Iris pigment epithelial cell (primary cell): Measurements from ENCODE around the gene WDR73.
"Not testable (repeated sequence)": the region's sequence is repeated elsewhere in the genome, so short reads cannot be mapped to it uniquely, and the experiment has no call there.

ENCODE experiments used
- DNase-seq: peaks from one replicate; pipeline ENCODE4 v3.0.0-alpha.2; 2011; ENCODE audit warnings: low read depth

Gene WDR73

DNA sequence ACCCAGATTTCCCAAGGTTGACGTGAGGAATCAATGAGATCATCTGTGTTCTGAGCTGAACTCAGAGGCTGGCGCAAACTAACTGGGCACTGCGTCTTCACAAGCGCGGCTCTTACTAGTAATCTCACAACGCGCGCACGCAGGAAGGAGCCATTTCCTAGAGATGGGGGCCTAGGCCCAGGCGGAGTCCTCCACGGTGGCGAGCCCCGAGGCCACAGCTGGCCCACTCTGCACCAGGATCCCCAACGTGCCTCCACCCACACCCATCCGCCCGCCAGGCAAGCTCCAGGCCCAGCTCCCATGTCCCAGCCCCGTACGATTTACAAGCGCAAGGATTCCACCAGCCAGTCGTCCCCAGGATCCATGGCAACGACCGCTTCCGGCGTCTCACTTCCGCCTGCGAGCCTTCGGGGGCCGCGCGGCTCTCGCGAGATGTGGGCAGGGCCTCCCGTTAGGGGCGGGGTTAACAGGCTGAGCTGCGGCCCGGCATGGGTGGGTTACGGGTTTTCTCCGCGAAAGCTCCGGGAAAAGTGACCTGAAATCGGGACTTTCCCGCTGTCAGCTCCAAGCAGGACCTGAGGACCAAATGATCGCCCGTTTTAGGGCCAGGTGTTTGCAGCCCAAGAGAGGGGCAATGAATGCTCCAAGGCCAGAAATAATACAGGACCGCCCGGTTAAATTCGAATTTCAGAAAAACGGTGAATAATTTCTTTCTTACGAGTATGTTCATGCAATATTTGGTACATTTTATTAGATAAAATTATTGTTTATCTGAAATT lies at the start of gene WDR73:
TSS of gene WDR73 (minus strand) at position 374 of the 779 bp plus-strand sequence. CDS start at position 365, 9 bp downstream.
- peak; percentile 93 for DNase-seq

GRCh38 chr15:84703808-84704207 lies 49.7 kb upstream of the WDR73 start:
- no peak for DNase-seq

GRCh38 chr15:84702961-84703482 lies 48.9 kb upstream of the WDR73 start:
- DNase-seq, result peak; percentile 56

GRCh38 chr15:84699538-84700191 lies 45.6 kb upstream of the WDR73 start:
- DNase-seq, result no peak

GRCh38 chr15:84697236-84697990 lies 43.3 kb upstream of the WDR73 start:
- DNase-seq, result no peak

DNA sequence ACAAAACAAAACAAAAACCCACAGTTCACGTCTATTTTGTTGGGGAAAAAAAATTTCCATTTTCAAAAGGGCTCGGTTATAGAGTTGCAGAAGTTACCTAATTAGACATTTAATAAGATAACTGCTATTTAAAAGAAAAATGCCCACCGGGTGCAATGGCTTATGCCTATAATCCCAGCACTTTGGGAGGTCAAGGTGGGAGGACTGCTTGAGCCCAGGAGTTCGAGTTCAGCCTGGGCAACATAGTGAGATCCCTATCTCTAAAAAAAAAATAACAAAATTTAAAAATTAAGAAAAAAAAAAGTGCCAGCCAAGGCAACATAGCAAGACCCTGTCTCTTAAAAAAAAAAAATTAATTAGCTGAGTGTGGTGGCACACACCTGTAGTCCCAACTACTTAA lies 42.7 kb upstream of the WDR73 start:
- no peak for DNase-seq

DNA sequence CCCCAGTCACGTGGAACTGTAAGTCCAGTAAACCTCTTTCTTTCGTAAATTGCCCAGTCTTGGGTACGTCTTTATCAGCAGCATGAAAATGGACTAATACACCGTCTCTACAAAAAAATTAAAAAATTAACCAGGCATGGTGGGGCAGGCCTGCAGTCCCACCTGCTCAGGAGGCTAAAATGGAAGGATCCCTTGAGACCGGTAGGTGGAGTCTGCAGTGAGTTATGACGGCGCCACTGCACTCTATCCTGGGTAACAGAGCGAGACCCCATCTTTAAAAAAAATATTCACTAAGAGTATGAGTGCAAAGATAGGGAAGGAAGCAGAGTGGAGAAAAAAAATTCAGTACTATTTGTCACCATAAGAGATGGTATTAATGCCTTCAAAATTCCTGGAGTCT lies 36.3 kb upstream of the WDR73 start:
- no peak for DNase-seq

GRCh38 chr15:84689858-84690257 lies 35.8 kb upstream of the WDR73 start:
- no peak for DNase-seq

DNA sequence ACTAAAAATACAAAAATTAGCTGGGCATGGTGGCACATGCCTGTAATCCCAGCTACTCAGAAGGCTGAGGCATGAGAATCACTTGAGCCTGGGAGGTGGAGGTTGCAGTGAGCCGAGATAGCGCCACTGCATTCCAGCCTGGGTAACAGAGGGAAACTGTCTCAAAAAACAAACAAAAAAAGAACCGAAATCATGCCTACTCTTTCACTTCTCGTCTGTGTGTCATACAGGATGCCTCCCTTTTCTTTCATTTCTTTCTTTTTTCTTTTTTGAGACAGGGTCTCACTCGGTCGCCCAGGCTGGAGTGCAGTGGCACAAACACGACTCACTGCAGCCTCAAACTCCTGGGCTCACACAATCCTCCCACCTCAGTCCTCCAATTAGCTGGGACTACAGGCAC lies 32.4 kb upstream of the WDR73 start:
- not testable (repeated sequence) for DNase-seq

GRCh38 chr15:84685304-84685703 lies 31.2 kb upstream of the WDR73 start:
- peak; percentile 95 for DNase-seq

DNA sequence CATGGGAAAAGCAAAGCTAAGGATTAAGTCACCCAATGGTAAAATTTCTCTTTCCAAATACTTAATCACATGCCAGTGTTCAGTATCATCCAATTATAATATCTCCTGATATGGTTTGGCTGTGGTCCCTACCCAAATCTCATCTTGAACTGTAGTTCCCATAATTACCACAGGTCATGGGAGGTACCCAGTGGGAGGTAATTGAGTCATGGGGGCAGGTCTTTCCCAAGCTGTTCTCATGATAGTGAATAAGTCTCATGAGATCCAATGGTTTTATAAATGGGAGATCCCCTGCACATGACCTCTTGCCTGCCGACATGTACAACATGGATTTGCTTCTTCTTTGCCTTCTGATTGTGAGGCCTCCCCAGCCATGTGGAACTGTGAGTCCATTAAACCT lies 30.0 kb upstream of the WDR73 start:
- peak; percentile 76 for DNase-seq

DNA sequence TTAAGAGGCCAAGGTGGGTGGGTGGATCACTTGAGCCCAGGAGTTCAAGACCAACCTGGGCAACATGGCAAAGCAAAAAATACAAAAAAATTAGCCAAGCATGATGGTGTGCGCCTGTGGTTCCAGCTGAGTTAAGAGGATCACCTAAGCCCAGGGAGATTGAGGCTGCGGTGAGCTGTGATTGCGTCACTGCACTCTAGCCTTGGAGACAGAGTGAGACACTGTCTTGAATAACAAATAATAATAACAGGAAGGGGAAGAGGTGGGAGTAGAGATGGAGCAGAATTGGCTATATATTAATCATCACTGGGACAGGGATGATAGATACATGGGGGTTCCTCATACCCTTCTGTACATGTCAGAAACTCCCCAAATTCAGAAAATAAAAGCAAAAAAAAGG lies 27.7 kb upstream of the WDR73 start:
- peak; percentile 98 for DNase-seq

GRCh38 chr15:84671211-84671610 lies 17.1 kb upstream of the WDR73 start:
- peak; percentile 93 for DNase-seq

- DNase-seq, result peak; percentile 36
Observed at GRCh38 chr15:84669726-84670125, 15.6 kb upstream of the WDR73 start.

GRCh38 chr15:84668221-84668982 lies 14.3 kb upstream of the WDR73 start:
- no peak for DNase-seq

GRCh38 chr15:84666373-84666772 lies 12.3 kb upstream of the WDR73 start:
- DNase-seq, result peak; percentile 59

- no peak for DNase-seq
Observed at GRCh38 chr15:84661001-84661400, 6.9 kb upstream of the WDR73 start.

GRCh38 chr15:84659904-84660781 lies 6.1 kb upstream of the WDR73 start:
- no peak for DNase-seq

DNA sequence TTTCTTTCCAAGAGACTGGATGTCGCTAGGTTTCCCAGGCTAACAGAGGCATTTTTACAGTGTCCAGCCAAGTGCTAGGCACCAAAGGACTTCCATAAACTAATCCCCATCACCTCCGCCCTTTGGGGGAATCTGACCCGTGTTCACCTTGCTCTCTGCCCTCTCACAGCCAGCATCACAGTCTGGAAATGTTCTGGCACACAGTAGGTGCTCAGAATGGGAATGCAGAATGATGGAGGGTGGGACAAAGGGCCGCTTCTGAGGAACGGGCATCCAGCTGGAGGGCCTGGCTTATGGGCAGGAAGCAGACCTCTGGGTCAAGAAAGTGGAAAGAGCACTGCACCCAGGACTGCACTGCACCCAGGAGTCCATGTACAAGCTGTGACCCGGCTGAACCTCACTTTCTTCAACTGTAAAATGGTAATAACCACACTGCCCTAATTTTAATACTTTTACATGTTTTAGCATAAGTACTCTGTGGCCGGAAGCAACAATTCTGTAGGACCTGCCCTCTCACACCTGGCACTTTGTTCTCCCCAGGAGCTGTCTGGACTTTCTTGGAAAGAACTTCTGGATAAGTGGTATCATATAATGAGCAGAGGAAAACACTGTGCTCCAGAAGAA lies 4.8 kb upstream of the WDR73 start:
- DNase-seq, result no peak

DNA sequence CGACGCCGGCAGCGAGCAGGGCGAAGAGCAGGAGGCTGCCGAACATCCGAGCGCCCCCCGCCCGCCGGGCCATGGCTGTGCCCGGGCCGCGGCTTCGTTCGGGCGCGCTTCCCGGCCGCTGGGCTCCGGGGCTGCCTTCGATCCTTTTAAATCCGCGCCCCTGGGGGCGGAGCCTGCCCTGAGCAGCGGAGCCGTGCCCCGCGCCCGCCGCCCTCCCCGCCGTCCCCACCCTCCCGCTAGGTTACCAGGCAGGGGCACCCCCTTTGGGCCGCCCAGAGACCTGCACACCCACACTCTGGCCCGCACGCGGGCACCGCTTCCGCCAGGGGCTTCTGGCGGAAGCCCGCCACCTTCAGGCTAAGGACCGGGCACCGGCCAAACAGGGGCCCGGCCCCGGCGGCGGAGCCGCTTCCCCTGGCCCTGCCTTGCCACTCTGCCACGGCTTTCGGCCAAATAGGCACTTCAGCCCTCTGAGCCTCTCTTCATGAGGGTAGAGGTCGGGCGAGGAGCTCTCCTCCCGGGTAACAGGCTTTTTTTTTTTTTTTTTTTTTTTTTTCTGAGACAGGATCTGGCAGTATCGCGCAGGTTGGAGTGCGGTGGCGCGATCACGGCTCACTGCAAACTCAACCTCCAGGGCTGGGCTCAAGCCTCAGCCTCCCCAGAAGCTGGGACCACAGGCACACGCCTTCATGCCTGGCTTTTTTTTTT lies 4.2 kb upstream of the WDR73 start, which contains the start of gene NMB:
TSS of gene NMB (minus strand) at position 120 of the 708 bp plus-strand sequence. CDS start at position 73, 47 bp downstream.
- peak; percentile 62 for DNase-seq
